GM10266 (cell line): ENCODE measurements around the gene MTFR1L.

Source experiments
- DNase-seq: peaks from one replicate; pipeline ENCODE4 v3.0.0; 2012; ENCODE audit errors: extremely low spot score
- TF ChIP-seq, protein P1 (sequence below): IDR thresholded peaks from 2 replicates; pipeline ENCODE4 v1.5.1; 2012; ENCODE audit warnings: mild to moderate bottlenecking, low read depth; ENCODE audit not compliant: control insufficient read depth, insufficient read depth; ENCODE audit errors: missing control alignments

Gene MTFR1L

DNA sequence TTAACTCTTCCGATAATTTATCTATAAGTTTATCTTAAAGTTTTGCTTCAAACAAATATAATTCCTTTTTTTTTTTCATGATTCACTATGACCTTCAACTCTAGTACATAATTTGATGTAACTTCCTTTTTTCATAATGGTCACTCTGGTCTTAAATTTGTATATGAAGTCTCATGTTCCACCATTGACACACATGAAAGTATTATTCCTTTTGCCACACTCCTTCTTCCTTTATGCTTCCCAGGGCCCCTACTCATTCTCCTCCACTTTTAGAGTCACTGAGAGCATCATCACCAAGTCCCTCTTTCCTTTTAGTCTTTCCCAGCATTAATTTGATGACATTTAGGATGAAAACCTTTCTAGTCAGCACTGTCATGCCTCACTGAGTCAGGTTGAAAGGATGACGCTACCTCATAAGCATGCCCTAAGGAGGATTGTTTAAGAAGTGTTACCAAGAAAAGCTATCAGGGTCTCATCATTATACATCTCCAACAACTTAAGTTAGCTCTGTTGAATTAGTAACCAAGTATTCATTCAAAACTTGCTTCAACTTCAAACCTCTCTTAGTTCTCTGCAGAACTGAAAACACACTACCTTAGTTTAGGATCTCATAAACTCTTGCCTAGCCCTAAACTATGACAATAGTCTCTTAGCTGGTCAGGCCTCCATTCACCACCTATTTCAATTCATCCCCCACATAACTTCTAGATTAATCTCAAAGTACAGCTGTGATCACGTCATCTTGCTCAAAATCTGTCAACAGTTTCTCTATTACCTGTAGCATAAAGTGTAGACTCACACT lies 25.0 kb downstream of the MTFR1L start:
- DNase-seq = no peak
- TF ChIP-seq, protein P1, sequence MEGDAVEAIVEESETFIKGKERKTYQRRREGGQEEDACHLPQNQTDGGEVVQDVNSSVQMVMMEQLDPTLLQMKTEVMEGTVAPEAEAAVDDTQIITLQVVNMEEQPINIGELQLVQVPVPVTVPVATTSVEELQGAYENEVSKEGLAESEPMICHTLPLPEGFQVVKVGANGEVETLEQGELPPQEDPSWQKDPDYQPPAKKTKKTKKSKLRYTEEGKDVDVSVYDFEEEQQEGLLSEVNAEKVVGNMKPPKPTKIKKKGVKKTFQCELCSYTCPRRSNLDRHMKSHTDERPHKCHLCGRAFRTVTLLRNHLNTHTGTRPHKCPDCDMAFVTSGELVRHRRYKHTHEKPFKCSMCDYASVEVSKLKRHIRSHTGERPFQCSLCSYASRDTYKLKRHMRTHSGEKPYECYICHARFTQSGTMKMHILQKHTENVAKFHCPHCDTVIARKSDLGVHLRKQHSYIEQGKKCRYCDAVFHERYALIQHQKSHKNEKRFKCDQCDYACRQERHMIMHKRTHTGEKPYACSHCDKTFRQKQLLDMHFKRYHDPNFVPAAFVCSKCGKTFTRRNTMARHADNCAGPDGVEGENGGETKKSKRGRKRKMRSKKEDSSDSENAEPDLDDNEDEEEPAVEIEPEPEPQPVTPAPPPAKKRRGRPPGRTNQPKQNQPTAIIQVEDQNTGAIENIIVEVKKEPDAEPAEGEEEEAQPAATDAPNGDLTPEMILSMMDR = no peak

DNA sequence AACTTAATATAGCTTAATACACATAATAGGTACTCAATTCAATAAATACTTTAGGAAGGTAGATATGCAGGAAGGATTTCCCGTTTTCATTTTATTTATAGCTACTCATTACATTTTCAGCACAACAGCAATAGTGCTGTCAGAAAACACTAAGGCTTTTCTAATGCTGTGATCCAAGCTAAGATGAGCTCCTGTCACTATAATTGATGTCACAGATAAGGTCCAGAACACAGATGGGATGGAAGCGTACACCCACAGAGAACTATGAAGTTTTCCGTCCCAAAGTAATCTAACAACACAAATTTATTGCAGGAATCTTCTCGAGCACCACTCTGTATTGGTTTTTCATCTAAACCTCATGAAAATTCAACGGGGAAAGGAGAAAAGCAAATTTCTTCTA lies 25.9 kb downstream of the MTFR1L start:
- TF ChIP-seq, protein P1 = no peak
- DNase-seq = no peak

DNA sequence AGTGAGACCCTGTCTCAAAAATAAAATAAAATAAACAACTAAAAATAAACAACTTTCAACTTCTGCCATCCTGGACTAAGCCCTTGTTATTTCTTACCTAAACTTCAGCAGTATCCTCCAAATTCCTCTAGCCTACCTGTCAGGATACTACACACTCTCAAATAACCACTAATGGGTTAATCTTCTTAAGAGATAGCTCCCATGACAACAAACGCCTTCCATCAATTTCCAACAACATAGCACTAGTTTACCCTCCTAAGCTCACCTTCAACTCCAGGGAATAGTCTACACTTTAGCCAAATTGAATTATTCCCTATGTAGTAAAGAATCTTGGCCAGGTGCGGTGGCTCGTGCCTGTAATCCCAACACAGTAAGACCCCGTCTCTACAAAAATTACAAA lies 28.2 kb downstream of the MTFR1L start:
- TF ChIP-seq, protein P1 = no peak
- DNase-seq = no peak

DNA sequence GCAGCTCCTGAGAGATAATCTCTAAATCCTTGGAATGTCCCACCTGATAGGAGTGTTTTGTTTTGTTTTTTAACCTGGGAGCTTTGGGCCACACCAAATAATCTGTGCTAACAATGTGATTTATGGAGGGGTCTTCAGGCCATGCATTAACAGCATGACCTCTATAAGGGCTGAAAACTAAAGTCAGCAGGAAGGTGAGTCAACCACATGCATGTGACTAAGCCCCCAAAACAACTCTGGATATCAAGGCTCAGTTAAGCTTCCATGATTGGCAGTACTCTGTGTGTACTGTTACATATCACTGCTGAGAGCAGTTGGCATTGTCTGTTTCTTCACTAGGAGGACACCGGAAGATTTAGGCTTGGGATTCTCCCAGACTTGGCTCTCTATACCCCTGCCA lies 28.8 kb downstream of the MTFR1L start:
- TF ChIP-seq, protein P1 = no peak
- DNase-seq = no peak

DNA sequence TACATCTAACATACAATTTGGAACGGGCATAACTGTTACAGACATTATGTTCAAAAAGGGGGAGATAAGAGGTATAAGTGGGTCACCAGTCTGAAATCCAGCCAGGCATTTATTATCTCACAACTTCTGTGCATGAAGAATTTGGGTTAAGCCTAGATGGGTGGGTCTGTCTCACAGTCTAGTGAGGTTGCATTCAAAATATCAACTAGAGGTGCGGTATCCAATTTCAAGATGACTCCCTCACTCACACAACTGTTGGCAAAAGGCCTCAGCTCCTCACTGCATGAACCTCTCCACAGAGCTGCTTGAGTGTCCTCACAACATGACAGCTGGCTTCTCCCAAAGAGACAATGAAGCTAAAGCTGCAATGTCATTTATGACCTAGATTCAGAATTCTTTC lies 34.8 kb downstream of the MTFR1L start:
- DNase-seq = no peak
- TF ChIP-seq, protein P1 = no peak

DNA sequence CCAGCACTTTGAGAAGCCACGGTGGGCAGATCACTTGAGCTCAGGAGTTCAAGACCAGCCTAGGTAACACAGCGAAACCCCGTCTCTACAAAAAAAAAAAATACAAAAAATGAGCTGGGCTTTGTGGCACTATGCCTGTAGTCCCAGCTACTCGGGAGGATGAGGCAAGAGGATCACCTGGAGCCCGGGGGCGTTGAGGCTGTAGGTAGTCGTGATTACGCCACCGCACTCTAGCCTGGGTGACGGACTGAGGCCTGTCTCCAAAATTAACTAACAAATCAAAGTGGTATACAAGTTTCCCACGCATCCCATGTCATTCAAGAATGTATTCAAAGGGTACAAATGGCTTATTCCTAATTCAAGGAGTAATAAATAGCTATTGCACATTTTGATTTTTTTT lies 37.1 kb downstream of the MTFR1L start:
- DNase-seq = no peak
- TF ChIP-seq, protein P1 = no peak

DNA sequence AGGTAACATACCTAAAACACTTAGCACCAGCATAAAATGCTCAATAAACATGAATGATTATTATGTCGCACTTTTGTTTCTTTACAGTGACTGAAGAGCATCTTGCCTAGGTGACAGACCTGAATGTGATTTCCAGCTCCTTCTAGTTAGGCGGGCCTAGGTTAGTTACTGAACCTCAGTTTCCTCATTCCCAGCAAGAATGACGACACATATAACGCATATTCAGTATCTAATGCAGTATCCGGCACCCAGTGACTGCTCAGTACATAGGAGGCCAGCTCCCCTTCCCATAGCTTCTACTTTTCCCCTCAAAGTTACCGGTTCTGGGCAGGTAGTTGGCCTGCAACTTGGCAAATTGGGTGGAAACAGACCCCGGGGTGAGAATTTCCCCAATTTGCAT lies 38.7 kb downstream of the MTFR1L start:
- TF ChIP-seq, protein P1 = no peak
- DNase-seq = no peak
